PC-3 (cell line): ENCODE measurements around the gene IGLL1. TPM values are rescaled to one million over a fixed set of nuclear protein-coding genes. Genes with fewer than 3 reads are reported as not detected.
"Not testable (repeated sequence)": the region's sequence is repeated elsewhere in the genome, so short reads cannot be mapped to it uniquely, and the experiment has no call there.

Source experiments
- ATAC-seq: fragments of 200-7000 bp; cut with Tn5 transposase; 2 replicates; pipeline ENCODE4 v1.9.1; 2020; ENCODE audit warnings: mild to moderate bottlenecking, moderate library complexity
- Bru-seq: library from RNA; stranded (reverse); fragments of 400-500 nt; gene quantifications from one replicate; lab custom pipeline; 2021; lab: Mats Ljungman, UMichigan
- BruChase-seq, 2 experiments: library from RNA; stranded (reverse); fragments of 400-500 nt; gene quantifications; one replicate each; lab custom pipeline; 2021; lab: Mats Ljungman, UMichigan
- BruUV-seq: library from RNA; stranded (reverse); fragments of 400-500 nt; replicated peaks from 2 replicates; lab custom pipeline; 2021; lab: Mats Ljungman, UMichigan
- CTCF ChIA-PET: fragments of 300-600 bp; sonication (Branson Sonifier 250); formaldehyde crosslinking; loops from one replicate; lab custom pipeline; 2022; ENCODE audit warnings: antibody characterized with exemption; lab: Charles Lee
- POLR2A ChIA-PET: fragments of 300-600 bp; sonication (Branson Sonifier 250); formaldehyde crosslinking; loops from one replicate; lab custom pipeline; 2022; ENCODE audit warnings: antibody characterized with exemption; ENCODE audit not compliant: unreplicated experiment; lab: Charles Lee
- DNase-seq: peaks from one replicate; pipeline ENCODE4 v3.0.0-alpha.2; 2015
- H2AFZ ChIP-seq: fragments of 300-600 bp; sonication (generic); 2 replicates; pipeline ENCODE4 v1.6.0; 2016; ENCODE audit warnings: antibody characterized with exemption, low read length
- H3F3A ChIP-seq: fragments of 300-600 bp; sonication (generic); one replicate; pipeline ENCODE4 v1.6.0; 2017; ENCODE audit warnings: antibody characterized with exemption, low read length, control low read depth, mild to moderate bottlenecking; ENCODE audit not compliant: unreplicated experiment
- H3K27ac ChIP-seq: fragments of 300-600 bp; sonication (generic); 2 replicates; pipeline ENCODE4 v1.5.1; 2016; ENCODE audit warnings: mild to moderate bottlenecking, low read length
- H3K27me3 ChIP-seq: fragments of 300-600 bp; sonication (generic); 2 replicates; pipeline ENCODE4 v1.6.1; 2016; ENCODE audit warnings: low read length, mixed read lengths
- H3K36me3 ChIP-seq: fragments of 300-600 bp; sonication (generic); 2 replicates; pipeline ENCODE4 v1.6.1; 2016; ENCODE audit warnings: low read depth, mixed run types, low read length, mixed read lengths
- H3K4me1 ChIP-seq: fragments of 300-600 bp; sonication (generic); 2 replicates; pipeline ENCODE4 v1.5.1; 2016; ENCODE audit warnings: low read length; ENCODE audit not compliant: insufficient read depth
- H3K4me2 ChIP-seq: fragments of 300-600 bp; sonication (generic); 2 replicates; pipeline ENCODE4 v1.6.0; 2016; ENCODE audit warnings: low read length
- H3K4me3 ChIP-seq: fragments of 300-600 bp; sonication (generic); 2 replicates; pipeline ENCODE4 v1.5.1; 2016; ENCODE audit warnings: mild to moderate bottlenecking, low read length, mixed read lengths
- H3K79me2 ChIP-seq: fragments of 300-600 bp; sonication (generic); 2 replicates; pipeline ENCODE4 v1.6.1; 2017; ENCODE audit warnings: low read length, mixed read lengths
- H3K9ac ChIP-seq: fragments of 300-600 bp; sonication (generic); 2 replicates; pipeline ENCODE4 v1.6.0; 2016; ENCODE audit warnings: mild to moderate bottlenecking, low read length
- H3K9me2 ChIP-seq: fragments of 300-600 bp; sonication (generic); replicated peaks from 2 replicates; pipeline ENCODE4 v1.6.1; 2016; ENCODE audit warnings: mixed run types, low read length, mixed read lengths
- H3K9me3 ChIP-seq: fragments of 300-600 bp; sonication (generic); 2 replicates; pipeline ENCODE4 v1.6.1; 2016; ENCODE audit warnings: low read length, mixed read lengths
- H4K20me1 ChIP-seq: fragments of 300-600 bp; sonication (generic); 2 replicates; pipeline ENCODE4 v1.6.1; 2016; ENCODE audit warnings: low read length, mixed read lengths
- EZH2 ChIP-seq: fragments of 300-600 bp; sonication (generic); IDR thresholded peaks from one replicate; pipeline ENCODE4 v1.6.1; 2017; ENCODE audit warnings: antibody characterized with exemption, mild to moderate bottlenecking, low read length; ENCODE audit not compliant: unreplicated experiment
- EZH2phosphoT487 ChIP-seq: fragments of 300-600 bp; sonication (generic); IDR thresholded peaks from 2 replicates; pipeline ENCODE4 v1.6.1; 2018; ENCODE audit warnings: mild to moderate bottlenecking, antibody characterized with exemption, low read length, borderline replicate concordance
- intact Hi-C: fragments of 100-400 bp; cut with micrococcal nuclease; formaldehyde crosslinking; loops from 2 replicates; pipeline ENCODE4 v1.9.0; 2023
- long read RNA-seq: library from polyadenylated mRNA; unstranded; transcript quantifications from one replicate; pipeline ENCODE4 v2.0.0, GENCODE V29; 2021; ENCODE audit not compliant: unreplicated experiment
- total RNA-seq: library from RNA; depleted of rRNA; stranded (reverse); fragments of >200 nt; gene quantifications from 2 replicates; pipeline ENCODE4 v1.2.3, GENCODE V29; 2014; rRNA removed
- TF ChIP-seq, protein P1 (sequence below): fragments of 300-600 bp; sonication (generic); conservative IDR thresholded peaks from 2 replicates; pipeline ENCODE4 v1.5.1; 2017; ENCODE audit warnings: antibody characterized with exemption, low read depth, mild to moderate bottlenecking, low read length

IGLL1 gene
- total RNA-seq (not detected in 2 replicates), Bru-seq, nascent RNA (not detected), BruChase-seq, experiment 1, labeled RNA remaining after a 6-hour chase (not detected), BruChase-seq, experiment 2, labeled RNA remaining after a 2-hour chase (percentile 12 among the genes with signal in this experiment)
- long read RNA-seq, result 0 reads

DNA sequence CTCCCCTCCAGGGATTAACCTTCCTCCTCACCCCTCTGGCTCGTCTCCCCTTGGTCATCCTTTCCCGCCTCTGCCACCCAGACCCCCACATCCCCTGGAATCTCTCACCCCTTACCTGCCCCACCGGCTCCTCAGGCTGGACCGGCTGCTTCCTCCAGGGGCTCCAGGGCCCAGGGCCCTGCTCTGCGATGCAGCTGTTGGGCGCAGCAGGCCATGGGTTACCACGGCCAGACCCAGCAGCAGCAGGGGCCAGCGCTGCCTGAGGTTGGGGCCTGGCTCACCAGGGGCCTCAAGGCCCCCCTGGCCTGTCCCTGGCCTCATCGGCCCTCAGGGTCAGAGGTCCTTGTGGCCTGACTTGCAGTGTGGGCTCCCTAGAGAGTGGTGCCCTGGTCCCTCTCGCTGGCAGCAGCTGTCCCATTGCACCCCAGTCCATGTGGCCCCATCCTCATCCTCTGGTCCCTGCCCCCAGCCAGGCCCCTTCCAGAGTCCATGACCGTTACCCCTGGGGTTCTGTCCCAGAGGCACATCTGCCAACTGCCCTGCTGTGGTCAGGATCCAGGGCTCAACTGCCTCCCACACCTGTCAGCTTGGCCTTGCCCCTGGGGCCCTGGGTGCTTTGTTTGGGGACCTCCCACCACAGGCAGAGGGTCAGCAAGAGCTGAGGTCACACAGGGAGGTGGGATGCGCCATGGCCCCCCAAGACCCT, at the start of gene IGLL1:
Gene IGLL1, minus strand, starts transcription at position 421 of the 706 bp plus-strand sequence. Its CDS starts 100 bp downstream, at position 321.
- Histone ChIP-seq H4K20me1 (no peaks in the 10 kb centered on the region), H3K9ac (no peak within 1 kb of the TSS), H3K9me3 (no peaks in the 10 kb centered on the region), H3K79me2 (no peaks in the 10 kb centered on the region), H3F3A (no peaks in the 10 kb centered on the region), H3K4me2 (no peak within 1 kb of the TSS), H3K27me3 (no peaks in the 10 kb centered on the region), H3K4me3 (no peak within 1 kb of the TSS), H3K36me3 (no peaks in the 10 kb centered on the region), H2AFZ (no peak within 1 kb of the TSS), H3K4me1 (no peaks in the 10 kb centered on the region), H3K27ac (no peak within 1 kb of the TSS), H3K9me2 (no peaks in the 10 kb centered on the region)
- no peak for ATAC-seq
- POLR2A ChIA-PET, result no interaction called here
- no TSS peak for BruUV-seq
- intact Hi-C loops, result no loop called here
- CTCF ChIA-PET, result no interaction called here
- TF ChIP-seq EZH2, result no peak
- TF ChIP-seq, protein P1, sequence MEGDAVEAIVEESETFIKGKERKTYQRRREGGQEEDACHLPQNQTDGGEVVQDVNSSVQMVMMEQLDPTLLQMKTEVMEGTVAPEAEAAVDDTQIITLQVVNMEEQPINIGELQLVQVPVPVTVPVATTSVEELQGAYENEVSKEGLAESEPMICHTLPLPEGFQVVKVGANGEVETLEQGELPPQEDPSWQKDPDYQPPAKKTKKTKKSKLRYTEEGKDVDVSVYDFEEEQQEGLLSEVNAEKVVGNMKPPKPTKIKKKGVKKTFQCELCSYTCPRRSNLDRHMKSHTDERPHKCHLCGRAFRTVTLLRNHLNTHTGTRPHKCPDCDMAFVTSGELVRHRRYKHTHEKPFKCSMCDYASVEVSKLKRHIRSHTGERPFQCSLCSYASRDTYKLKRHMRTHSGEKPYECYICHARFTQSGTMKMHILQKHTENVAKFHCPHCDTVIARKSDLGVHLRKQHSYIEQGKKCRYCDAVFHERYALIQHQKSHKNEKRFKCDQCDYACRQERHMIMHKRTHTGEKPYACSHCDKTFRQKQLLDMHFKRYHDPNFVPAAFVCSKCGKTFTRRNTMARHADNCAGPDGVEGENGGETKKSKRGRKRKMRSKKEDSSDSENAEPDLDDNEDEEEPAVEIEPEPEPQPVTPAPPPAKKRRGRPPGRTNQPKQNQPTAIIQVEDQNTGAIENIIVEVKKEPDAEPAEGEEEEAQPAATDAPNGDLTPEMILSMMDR, result no peak
- TF ChIP-seq EZH2phosphoT487, result no peak
- DNase-seq, result no peak

DNA sequence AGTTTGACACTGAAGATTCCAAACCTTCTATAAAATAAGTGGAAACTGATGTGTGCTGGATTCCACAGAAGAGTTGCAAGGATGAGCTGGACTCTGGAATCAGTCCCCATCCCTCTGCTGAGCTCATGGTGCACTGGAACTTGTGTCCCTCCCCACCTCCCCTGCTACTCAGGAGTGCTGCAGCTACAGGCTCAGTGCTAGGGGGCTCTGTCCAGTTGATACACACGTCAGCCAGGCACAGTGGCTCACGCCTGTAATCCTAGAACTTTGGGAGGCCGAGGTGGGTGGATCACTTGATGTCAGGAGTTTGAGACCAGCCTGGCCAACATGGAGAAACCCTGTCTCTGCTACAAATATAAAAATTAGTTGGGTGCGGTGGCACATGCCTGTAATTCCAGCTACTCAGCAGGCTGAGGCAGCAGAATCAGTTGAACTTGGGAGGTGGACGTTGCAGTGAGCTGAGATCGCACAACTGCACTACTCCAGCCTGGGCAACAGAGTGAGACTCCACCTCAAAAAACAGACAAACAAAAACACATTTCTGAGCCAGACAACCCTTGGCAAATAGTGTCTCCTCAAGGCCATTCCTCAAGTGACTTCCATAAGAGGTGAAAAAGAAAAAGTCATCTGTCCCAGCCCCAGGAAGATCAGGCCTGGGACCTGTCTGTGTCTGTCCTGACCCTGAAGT, 48.1 kb upstream of the IGLL1 start:
- H3K4me1 ChIP-seq, intact Hi-C loops, CTCF ChIA-PET, H3F3A ChIP-seq, H3K79me2 ChIP-seq, H3K4me3 ChIP-seq, BruUV-seq, H3K27me3 ChIP-seq, ATAC-seq, H3K27ac ChIP-seq, H3K9me3 ChIP-seq, H3K36me3 ChIP-seq, DNase-seq, H3K4me2 ChIP-seq, H2AFZ ChIP-seq, H3K9me2 ChIP-seq, H3K9ac ChIP-seq, H4K20me1 ChIP-seq, POLR2A ChIA-PET: not testable (repeated sequence)

GRCh38 chr22:23627401-23628055, 47.4 kb upstream of the IGLL1 start:
- H3K4me1 ChIP-seq, CTCF ChIA-PET, BruUV-seq: not testable (repeated sequence)

More at GRCh38 chr22:23627401-23628055, 47.4 kb upstream of the IGLL1 start:
- H2AFZ ChIP-seq, DNase-seq, H4K20me1 ChIP-seq, POLR2A ChIA-PET, H3K27me3 ChIP-seq, H3K4me2 ChIP-seq, H3K9me2 ChIP-seq, ATAC-seq, H3F3A ChIP-seq, H3K4me3 ChIP-seq, H3K9ac ChIP-seq, H3K27ac ChIP-seq, H3K79me2 ChIP-seq, H3K36me3 ChIP-seq, H3K9me3 ChIP-seq, intact Hi-C loops: not testable (repeated sequence)
